SK-N-SH treated with all-trans-retinoic acid at 6 μM for 48 hours (cell line): ENCODE results near the gene APCDD1L.

Source experiments
- ATAC-seq: fragments of 200-7000 bp; cut with Tn5 transposase; 3 replicates; pipeline ENCODE4 v1.9.1; 2020; ENCODE audit warnings: mild to moderate bottlenecking, moderate library complexity
- ARNTL ChIP-seq: fragments of 450-650 bp; formaldehyde crosslinking; IDR thresholded peaks from 2 replicates; pipeline ENCODE4 v1.5.0; 2020; ENCODE audit warnings: low read depth, mild to moderate bottlenecking, moderate library complexity, borderline replicate concordance
- BACH2 ChIP-seq: fragments of 250-450 bp; sonication (Bioruptor Pico); IDR thresholded peaks from 2 replicates; pipeline ENCODE4 v1.9.0; 2021; ENCODE audit warnings: mild to moderate bottlenecking, borderline replicate concordance
- CREB5 ChIP-seq: fragments of 250-450 bp; sonication (Bioruptor Pico); IDR thresholded peaks from 2 replicates; pipeline ENCODE4 v1.5.1; 2020; ENCODE audit warnings: low read depth, mild to moderate bottlenecking, moderate library complexity
- CSDC2 ChIP-seq: fragments of 250-450 bp; sonication (Bioruptor Pico); IDR thresholded peaks from 2 replicates; pipeline ENCODE4 v1.5.0; 2020; ENCODE audit warnings: mild to moderate bottlenecking, moderate library complexity
- CSRNP3 ChIP-seq: fragments of 250-450 bp; sonication (Bioruptor Pico); IDR thresholded peaks from 2 replicates; pipeline ENCODE4 v1.5.1; 2021; ENCODE audit warnings: mild to moderate bottlenecking, moderate library complexity
- GLIS3 ChIP-seq: fragments of 250-450 bp; sonication (Bioruptor Pico); IDR thresholded peaks from 2 replicates; pipeline ENCODE4 v1.5.0; 2020; ENCODE audit warnings: mild to moderate bottlenecking, moderate library complexity
- ISL1 ChIP-seq: fragments of 250-450 bp; sonication (Bioruptor Pico); IDR thresholded peaks from 2 replicates; pipeline ENCODE4 v2.1.2; 2022; ENCODE audit warnings: mild to moderate bottlenecking, moderate library complexity
- PATZ1 ChIP-seq: fragments of 250-450 bp; sonication (Bioruptor Pico); IDR thresholded peaks from 2 replicates; pipeline ENCODE4 v1.8.0; 2020; ENCODE audit warnings: mild to moderate bottlenecking, moderate library complexity, borderline replicate concordance
- POU6F1 ChIP-seq: fragments of 250-450 bp; sonication (Bioruptor Pico); IDR thresholded peaks from 2 replicates; pipeline ENCODE4 v1.8.0; 2021; ENCODE audit warnings: low read depth, mild to moderate bottlenecking, moderate library complexity, borderline replicate concordance
- PPARA ChIP-seq: fragments of 250-450 bp; sonication (Bioruptor Pico); IDR thresholded peaks from 2 replicates; pipeline ENCODE4 v1.5.0; 2020; ENCODE audit warnings: mild to moderate bottlenecking, borderline replicate concordance
- SNAI2 ChIP-seq: fragments of 250-450 bp; sonication (Bioruptor Pico); IDR thresholded peaks from 2 replicates; pipeline ENCODE4 v1.5.0; 2020; ENCODE audit warnings: mild to moderate bottlenecking, moderate library complexity
- TCF4 ChIP-seq: fragments of 250-450 bp; sonication (Bioruptor Pico); IDR thresholded peaks from 2 replicates; pipeline ENCODE4 v1.8.0; 2021; ENCODE audit warnings: mild to moderate bottlenecking, moderate library complexity, borderline replicate concordance
- TOX ChIP-seq: fragments of 250-450 bp; sonication (Bioruptor Pico); IDR thresholded peaks from 2 replicates; pipeline ENCODE4 v1.8.0; 2021; ENCODE audit warnings: mild to moderate bottlenecking, moderate library complexity, borderline replicate concordance
- ZC3H10 ChIP-seq: fragments of 250-450 bp; sonication (Bioruptor Pico); IDR thresholded peaks from 2 replicates; pipeline ENCODE4 v1.5.1; 2021; ENCODE audit warnings: mild to moderate bottlenecking, moderate library complexity
- ZFP3 ChIP-seq: fragments of 250-450 bp; sonication (Bioruptor Pico); IDR thresholded peaks from 2 replicates; pipeline ENCODE4 v1.5.0; 2020; ENCODE audit warnings: mild to moderate bottlenecking, moderate library complexity
- ZFP30 ChIP-seq: fragments of 450-650 bp; formaldehyde crosslinking; IDR thresholded peaks from 2 replicates; pipeline ENCODE4 v1.5.0; 2022; ENCODE audit warnings: mild to moderate bottlenecking, moderate library complexity
- ZNF565 ChIP-seq: fragments of 450-650 bp; formaldehyde crosslinking; conservative IDR thresholded peaks from 2 replicates; pipeline ENCODE4 v1.5.0; 2020; ENCODE audit warnings: low read depth, mild to moderate bottlenecking, moderate library complexity
- ZNF70 ChIP-seq: fragments of 450-650 bp; formaldehyde crosslinking; IDR thresholded peaks from 2 replicates; pipeline ENCODE4 v1.5.0; 2020; ENCODE audit warnings: mild to moderate bottlenecking, moderate library complexity
- ZNF8 ChIP-seq: fragments of 450-650 bp; formaldehyde crosslinking; IDR thresholded peaks from 2 replicates; pipeline ENCODE4 v1.5.0; 2020; ENCODE audit warnings: mild to moderate bottlenecking, moderate library complexity
- TF ChIP-seq, protein P1 (sequence below): fragments of 250-450 bp; sonication (Bioruptor Pico); IDR thresholded peaks from 2 replicates; pipeline ENCODE4 v1.5.0; 2020; ENCODE audit warnings: mild to moderate bottlenecking, moderate library complexity

APCDD1L gene

GRCh38 chr20:58453391-58453790 is 61.8 kb downstream of the APCDD1L start:
- ATAC-seq: no peak
- TF ChIP-seq ZNF70 (CRISPR knock-in tag): no peak
- no peak for TF ChIP-seq ZC3H10 (CRISPR knock-in tag)
- TF ChIP-seq, protein P1, sequence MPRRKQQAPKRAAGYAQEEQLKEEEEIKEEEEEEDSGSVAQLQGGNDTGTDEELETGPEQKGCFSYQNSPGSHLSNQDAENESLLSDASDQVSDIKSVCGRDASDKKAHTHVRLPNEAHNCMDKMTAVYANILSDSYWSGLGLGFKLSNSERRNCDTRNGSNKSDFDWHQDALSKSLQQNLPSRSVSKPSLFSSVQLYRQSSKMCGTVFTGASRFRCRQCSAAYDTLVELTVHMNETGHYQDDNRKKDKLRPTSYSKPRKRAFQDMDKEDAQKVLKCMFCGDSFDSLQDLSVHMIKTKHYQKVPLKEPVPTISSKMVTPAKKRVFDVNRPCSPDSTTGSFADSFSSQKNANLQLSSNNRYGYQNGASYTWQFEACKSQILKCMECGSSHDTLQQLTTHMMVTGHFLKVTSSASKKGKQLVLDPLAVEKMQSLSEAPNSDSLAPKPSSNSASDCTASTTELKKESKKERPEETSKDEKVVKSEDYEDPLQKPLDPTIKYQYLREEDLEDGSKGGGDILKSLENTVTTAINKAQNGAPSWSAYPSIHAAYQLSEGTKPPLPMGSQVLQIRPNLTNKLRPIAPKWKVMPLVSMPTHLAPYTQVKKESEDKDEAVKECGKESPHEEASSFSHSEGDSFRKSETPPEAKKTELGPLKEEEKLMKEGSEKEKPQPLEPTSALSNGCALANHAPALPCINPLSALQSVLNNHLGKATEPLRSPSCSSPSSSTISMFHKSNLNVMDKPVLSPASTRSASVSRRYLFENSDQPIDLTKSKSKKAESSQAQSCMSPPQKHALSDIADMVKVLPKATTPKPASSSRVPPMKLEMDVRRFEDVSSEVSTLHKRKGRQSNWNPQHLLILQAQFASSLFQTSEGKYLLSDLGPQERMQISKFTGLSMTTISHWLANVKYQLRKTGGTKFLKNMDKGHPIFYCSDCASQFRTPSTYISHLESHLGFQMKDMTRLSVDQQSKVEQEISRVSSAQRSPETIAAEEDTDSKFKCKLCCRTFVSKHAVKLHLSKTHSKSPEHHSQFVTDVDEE (CRISPR knock-in tag): no peak
- no peak for TF ChIP-seq POU6F1
- no peak for TF ChIP-seq ARNTL (CRISPR knock-in tag)
- TF ChIP-seq SNAI2 (CRISPR knock-in tag): no peak
- TF ChIP-seq CREB5: no peak
- TF ChIP-seq TCF4 (CRISPR knock-in tag): no peak
- no peak for TF ChIP-seq TOX (CRISPR knock-in tag)
- TF ChIP-seq ZFP30 (CRISPR knock-in tag): no peak
- no peak for TF ChIP-seq ZNF565
- TF ChIP-seq BACH2 (CRISPR knock-in tag): no peak

DNA sequence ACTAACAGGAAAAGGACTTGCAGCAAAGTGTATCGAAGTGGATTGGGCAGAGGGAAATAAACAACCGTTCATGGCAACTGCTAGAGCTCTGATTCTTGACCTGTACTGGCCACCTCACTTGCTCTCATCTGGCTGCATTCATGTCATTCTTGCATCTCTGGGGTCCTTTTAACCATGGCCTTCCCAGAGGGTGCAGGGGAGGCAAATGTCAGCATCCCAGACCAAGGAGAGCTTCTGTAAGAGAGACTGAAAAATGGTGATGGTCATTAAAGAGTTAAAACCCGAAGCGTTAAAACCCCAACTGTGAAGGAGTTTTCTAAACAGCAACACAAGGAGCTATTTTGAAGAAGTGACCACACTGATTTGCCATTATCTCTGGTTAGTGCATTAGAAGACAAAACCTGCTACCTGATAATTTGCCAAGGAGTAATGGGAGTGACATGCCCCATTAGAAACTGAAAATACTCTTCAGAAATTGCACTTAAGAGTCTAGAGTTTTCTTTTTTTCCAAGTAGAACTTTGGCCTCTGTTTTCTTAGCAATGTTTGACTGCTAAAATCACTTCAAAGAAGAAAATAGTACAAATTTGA is 62.4 kb downstream of the APCDD1L start:
- TF ChIP-seq TOX (CRISPR knock-in tag) (no peak), PATZ1 (no peak), POU6F1 (no peak), PPARA (CRISPR knock-in tag) (no peak), ZFP30 (CRISPR knock-in tag) (no peak), TCF4 (CRISPR knock-in tag) (no peak), SNAI2 (CRISPR knock-in tag) (no peak), ZNF8 (no peak), CSDC2 (no peak), ZC3H10 (CRISPR knock-in tag) (no peak), BACH2 (CRISPR knock-in tag) (no peak), ZFP3 (no peak), ZNF70 (CRISPR knock-in tag) (no peak), CSRNP3 (CRISPR knock-in tag) (no peak), GLIS3 (CRISPR knock-in tag) (no peak), ISL1 (CRISPR knock-in tag) (no peak), ARNTL (CRISPR knock-in tag) (no peak)
- TF ChIP-seq, protein P1 (CRISPR knock-in tag): no peak
- no peak for ATAC-seq
